BE2C (cell line): ENCODE data around the gene GPR25. TPM values are rescaled to one million over a fixed set of nuclear protein-coding genes. Genes with fewer than 3 reads are reported as not detected.

Experiments used
- DNase-seq: peaks from one replicate; pipeline ENCODE4 v3.0.0-alpha.2; 2020
- H3K27me3 ChIP-seq: fragments of 250-450 bp; sonication (Bioruptor Pico); 2 replicates; pipeline ENCODE4 v1.5.1; 2020; ENCODE audit warnings: mild to moderate bottlenecking
- H3K36me3 ChIP-seq: fragments of 250-450 bp; sonication (Bioruptor Pico); 2 replicates; pipeline ENCODE4 v1.5.1; 2020; ENCODE audit warnings: mild to moderate bottlenecking
- H3K4me1 ChIP-seq: fragments of 250-450 bp; sonication (Bioruptor Pico); 2 replicates; pipeline ENCODE4 v1.5.1; 2020
- H3K4me3 ChIP-seq: 2 replicates; pipeline ENCODE4 v1.5.1; 2011; ENCODE audit warnings: low read depth, low read length
- H3K9me3 ChIP-seq: fragments of 250-450 bp; sonication (Bioruptor Pico); 2 replicates; pipeline ENCODE4 v1.5.1; 2020
- polyA plus RNA-seq: library from polyadenylated mRNA; unstranded; fragments of >200 nt; gene quantifications from one replicate; pipeline ENCODE4 v1.2.1, GENCODE V29; 2012; ENCODE audit warnings: low read depth, missing spikeins; ENCODE audit not compliant: insufficient read length, insufficient read depth
- TF ChIP-seq, protein P1 (sequence below): IDR thresholded peaks from 2 replicates; pipeline ENCODE4 v1.5.1; 2012; ENCODE audit warnings: mild to moderate bottlenecking, low read depth, low read length

The GPR25 gene, protein sequence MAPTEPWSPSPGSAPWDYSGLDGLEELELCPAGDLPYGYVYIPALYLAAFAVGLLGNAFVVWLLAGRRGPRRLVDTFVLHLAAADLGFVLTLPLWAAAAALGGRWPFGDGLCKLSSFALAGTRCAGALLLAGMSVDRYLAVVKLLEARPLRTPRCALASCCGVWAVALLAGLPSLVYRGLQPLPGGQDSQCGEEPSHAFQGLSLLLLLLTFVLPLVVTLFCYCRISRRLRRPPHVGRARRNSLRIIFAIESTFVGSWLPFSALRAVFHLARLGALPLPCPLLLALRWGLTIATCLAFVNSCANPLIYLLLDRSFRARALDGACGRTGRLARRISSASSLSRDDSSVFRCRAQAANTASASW
- polyA plus RNA-seq = not detected

DNA sequence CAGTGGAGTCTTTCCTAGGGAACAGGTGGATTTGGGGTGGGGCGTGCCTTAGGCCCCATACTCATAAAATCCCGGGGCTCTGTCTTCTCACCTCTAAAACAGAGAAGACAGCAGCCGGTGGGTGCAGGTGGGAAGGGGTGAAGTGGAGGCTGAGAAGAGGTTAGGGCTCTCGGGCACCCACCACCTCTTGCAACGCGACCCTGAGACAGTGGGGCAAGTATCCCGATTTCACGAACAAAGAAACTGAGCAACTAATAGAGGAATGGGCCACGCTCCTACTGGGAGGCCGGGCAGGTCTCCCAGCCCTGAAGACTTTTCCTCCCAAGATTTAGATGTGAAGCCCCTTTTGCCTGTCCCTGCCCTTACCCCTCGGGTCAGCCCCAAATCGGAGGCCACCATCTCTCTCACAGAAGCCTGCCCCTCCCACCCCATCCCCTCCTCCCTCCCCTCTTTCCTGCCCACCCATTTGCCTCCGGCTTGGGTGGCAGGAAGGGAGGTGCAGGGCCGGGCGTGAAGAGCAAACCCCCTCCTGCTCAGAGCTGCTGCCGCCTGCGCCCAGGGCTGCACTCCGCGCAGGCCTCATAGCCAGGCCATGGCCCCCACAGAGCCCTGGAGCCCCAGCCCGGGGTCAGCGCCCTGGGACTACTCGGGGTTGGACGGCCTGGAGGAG, at the start of gene GPR25:
GPR25 (plus strand) TSS at position 536 of the 670 bp plus-strand sequence; CDS start at position 593, 57 bp downstream.
- no peaks in the 10 kb centered on the region for H3K4me1 ChIP-seq
- H3K27me3 ChIP-seq = peaks cover 10% of the 10 kb centered on the region
- H3K4me3 ChIP-seq = no peak within 1 kb of the TSS
- no peaks in the 10 kb centered on the region for H3K36me3 ChIP-seq
- no peak for DNase-seq
- H3K9me3 ChIP-seq = no peaks in the 10 kb centered on the region; the same call in 1 of the 2 replicates
- TF ChIP-seq, protein P1, sequence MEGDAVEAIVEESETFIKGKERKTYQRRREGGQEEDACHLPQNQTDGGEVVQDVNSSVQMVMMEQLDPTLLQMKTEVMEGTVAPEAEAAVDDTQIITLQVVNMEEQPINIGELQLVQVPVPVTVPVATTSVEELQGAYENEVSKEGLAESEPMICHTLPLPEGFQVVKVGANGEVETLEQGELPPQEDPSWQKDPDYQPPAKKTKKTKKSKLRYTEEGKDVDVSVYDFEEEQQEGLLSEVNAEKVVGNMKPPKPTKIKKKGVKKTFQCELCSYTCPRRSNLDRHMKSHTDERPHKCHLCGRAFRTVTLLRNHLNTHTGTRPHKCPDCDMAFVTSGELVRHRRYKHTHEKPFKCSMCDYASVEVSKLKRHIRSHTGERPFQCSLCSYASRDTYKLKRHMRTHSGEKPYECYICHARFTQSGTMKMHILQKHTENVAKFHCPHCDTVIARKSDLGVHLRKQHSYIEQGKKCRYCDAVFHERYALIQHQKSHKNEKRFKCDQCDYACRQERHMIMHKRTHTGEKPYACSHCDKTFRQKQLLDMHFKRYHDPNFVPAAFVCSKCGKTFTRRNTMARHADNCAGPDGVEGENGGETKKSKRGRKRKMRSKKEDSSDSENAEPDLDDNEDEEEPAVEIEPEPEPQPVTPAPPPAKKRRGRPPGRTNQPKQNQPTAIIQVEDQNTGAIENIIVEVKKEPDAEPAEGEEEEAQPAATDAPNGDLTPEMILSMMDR = no peak

DNA sequence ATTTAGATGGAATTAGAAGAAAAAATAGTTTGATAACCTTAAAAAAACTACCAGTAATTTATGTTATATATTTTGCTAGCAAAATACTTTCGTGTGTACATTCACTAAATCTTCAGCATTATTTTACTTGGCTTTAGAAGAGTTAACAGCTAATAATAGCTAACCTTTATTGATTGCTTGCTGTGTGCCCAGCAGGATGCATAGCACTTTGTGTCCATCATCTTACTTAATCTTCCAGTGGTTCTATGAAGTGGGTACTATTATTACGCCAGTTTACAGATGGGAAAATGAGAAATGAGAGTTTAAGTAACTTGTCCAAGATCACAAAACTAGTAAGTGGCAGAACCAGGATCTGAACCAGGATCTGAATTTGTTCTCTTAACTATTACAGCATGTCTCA, 41.7 kb upstream of the GPR25 start:
- H3K36me3 ChIP-seq = peaks cover 9% of the 10 kb centered on the region
- H3K4me3 ChIP-seq = no peak overlapping the region
- TF ChIP-seq, protein P1 = no peak
- DNase-seq = no peak
- H3K9me3 ChIP-seq = no peaks in the 10 kb centered on the region; the same call in 1 of the 2 replicates
- H3K27me3 ChIP-seq = no peaks in the 10 kb centered on the region
- H3K4me1 ChIP-seq = peaks cover 2% of the 10 kb centered on the region; the same call in 1 of the 2 replicates

DNA sequence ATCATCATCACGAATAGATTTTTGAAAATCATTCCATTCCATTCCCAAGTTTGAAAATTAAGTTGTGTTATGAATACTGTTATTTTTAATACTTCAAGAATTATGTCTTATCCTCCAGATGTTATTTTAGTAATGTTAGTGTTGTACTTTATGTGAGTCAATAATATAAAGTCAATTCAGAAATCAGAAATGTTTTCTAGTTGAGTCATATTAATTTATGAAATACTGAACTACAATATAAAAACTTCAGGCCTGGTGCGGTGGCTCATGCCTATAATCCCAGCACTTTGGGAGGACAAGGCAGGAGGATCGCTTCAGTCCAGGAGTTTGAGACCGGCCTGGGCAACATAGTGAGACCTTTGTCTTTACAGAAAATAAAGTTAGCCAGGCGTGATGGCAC, 38.4 kb upstream of the GPR25 start:
- TF ChIP-seq, protein P1 = no peak
- H3K4me3 ChIP-seq = no peak overlapping the region
- no peaks in the 10 kb centered on the region; the same call in 1 of the 2 replicates for H3K9me3 ChIP-seq
- peaks cover 2% of the 10 kb centered on the region; the same call in 1 of the 2 replicates for H3K4me1 ChIP-seq
- no peaks in the 10 kb centered on the region for H3K27me3 ChIP-seq
- H3K36me3 ChIP-seq = peaks cover 14% of the 10 kb centered on the region
- no peak for DNase-seq

DNA sequence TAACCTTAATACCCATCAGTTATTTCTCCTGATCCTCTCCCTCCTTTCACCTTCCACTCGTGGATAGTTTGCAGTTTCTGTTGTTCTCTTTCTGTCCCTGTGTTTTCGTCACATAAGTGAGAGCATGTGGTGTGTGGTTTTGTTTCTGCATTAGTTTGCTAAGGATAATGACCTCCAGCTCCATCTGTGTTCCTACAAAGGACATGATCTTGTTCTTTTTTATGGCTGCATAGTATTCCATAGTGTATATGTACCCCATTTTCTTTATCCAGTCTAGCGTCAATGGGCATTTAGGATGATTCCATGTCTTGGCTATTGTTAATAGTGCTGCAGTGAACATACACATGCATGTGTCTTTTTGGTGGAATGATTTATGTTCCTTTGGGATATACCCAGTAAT, 36.6 kb upstream of the GPR25 start:
- H3K36me3 ChIP-seq = peaks cover 14% of the 10 kb centered on the region
- no peaks in the 10 kb centered on the region for H3K27me3 ChIP-seq
- no peaks in the 10 kb centered on the region; the same call in 1 of the 2 replicates for H3K9me3 ChIP-seq
- DNase-seq = no peak
- no peak overlapping the region for H3K4me3 ChIP-seq
- H3K4me1 ChIP-seq = no peaks in the 10 kb centered on the region; the same call in 1 of the 2 replicates
- TF ChIP-seq, protein P1 = no peak

DNA sequence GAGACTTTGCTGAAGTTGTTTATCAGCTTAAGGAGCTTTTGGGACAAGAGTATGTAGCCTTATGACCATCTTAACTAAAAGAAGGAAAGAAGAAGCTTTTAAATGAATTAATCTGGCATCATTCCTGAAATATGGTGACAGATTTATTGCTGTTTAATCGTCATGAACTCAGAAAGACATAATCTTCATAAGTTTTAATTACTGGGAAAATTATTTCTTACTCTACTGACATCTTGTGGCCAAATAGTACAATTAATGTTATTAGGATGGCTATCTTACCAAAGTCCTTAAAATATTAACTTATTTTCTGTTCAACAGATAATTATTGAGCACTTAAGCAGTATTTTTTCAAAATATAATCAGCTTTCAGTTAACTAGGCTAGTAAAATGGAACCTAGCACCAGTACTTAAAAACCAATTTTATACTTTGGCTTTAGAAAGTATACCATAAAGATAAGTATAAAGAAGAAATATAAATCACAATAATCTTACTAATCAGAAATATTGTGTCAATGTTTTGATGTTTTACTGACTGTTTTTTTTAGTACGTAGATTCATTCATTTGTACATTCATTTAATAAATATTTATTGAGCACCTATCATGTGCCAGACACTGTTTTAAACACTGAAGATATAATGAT, 34.7 kb upstream of the GPR25 start:
- Histone ChIP-seq H3K4me1 (no peaks in the 10 kb centered on the region; the same call in 1 of the 2 replicates), H3K9me3 (no peaks in the 10 kb centered on the region; the same call in 1 of the 2 replicates), H3K4me3 (no peak overlapping the region), H3K27me3 (no peaks in the 10 kb centered on the region), H3K36me3 (peaks cover 11% of the 10 kb centered on the region)
- TF ChIP-seq, protein P1 = peak; percentile 29; the same call in 1 of the 2 replicates
- no peak for DNase-seq
